ENCODE data around the gene PGM1.

DNA sequence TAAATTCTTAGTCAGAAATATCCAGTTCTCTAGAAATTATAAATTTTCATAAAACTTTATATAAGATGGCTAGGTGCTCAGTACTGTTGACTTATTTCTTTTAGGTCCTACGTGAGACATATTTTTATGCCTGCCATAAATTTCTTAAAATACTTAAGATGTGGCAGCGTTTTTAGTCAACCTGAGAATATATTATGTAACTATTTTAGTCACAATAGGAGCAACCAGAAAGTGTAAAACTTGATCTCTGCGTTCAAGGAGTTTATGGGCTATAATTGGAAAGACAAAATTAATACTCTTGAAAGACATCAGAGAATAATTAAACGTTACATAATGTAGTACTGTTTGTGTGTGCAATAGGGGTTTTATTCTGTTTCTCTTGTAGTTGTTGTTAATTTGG lies 24.1 kb upstream of the PGM1 start:
- TF ChIP-seq CTCF (IDR thresholded peaks at IDR 0.05) (no peak), TCF7L2 (IDR thresholded peaks at IDR 0.05; ENCODE audit: low read depth, low read length) (no peak), REST (IDR thresholded peaks at IDR 0.05; ENCODE audit: insufficient read depth in 1 of 2, low read depth in 2 of 2, low read length in 1 of 2) (no peak)

All from Panc1 (cell line).